GM10266 (cell line): Measurements from ENCODE around the gene SPAG7.

Source experiments
- DNase-seq: peaks from one replicate; pipeline ENCODE4 v3.0.0; 2012; ENCODE audit errors: extremely low spot score
- TF ChIP-seq, protein P1 (sequence below): IDR thresholded peaks from 2 replicates; pipeline ENCODE4 v1.5.1; 2012; ENCODE audit warnings: mild to moderate bottlenecking, low read depth; ENCODE audit not compliant: control insufficient read depth, insufficient read depth; ENCODE audit errors: missing control alignments

Gene SPAG7, protein sequence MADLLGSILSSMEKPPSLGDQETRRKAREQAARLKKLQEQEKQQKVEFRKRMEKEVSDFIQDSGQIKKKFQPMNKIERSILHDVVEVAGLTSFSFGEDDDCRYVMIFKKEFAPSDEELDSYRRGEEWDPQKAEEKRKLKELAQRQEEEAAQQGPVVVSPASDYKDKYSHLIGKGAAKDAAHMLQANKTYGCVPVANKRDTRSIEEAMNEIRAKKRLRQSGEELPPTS

DNA sequence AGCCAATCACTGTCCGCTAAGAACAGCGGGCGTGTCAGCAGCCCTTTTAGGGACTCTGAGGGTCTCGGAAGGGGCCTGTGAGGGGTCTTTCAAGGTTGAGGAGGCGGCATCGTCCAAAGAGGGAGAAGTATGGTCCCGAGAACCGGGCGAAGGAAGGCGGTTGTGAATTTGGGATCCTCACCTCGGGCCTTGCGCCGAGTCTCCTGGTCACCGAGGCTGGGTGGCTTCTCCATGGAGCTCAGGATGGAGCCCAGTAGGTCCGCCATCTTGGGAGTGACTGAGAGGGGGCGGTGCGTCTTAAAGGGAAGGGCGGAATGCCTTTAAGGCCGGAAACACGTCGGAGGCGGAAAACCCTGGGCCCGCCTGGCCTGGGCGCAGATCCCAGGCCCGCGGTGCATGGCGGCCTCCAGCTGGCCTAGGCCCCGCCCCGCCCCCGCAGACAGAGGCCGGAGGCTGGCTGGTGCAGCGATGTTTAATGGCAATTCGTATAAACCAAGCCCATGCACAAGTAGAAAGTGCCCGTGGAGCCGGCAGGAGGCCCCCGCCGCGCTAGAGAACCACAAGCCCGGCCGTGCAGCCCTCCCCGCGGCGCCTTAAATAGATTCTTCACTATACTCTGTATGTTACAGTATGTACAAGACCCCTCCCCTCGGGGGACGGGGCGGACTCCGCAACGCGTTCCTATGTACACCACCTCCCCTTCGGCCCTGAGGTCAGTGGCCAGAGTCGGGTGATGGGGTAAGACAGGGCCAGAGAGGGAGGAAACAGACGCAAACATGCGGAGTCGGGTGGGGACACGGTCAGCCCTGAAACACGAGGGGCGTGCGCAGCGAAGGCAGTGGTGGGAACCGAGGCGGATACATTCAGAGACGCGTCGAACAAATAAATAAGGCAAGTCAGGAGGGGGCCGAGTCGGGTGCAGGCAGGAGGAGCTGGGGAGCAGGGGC, at the start of gene SPAG7:
SPAG7 (minus strand) TSS at position 279 of the 947 bp plus-strand sequence; CDS start at position 266, 13 bp downstream.
- peak; percentile 95 for DNase-seq
- TF ChIP-seq, protein P1, sequence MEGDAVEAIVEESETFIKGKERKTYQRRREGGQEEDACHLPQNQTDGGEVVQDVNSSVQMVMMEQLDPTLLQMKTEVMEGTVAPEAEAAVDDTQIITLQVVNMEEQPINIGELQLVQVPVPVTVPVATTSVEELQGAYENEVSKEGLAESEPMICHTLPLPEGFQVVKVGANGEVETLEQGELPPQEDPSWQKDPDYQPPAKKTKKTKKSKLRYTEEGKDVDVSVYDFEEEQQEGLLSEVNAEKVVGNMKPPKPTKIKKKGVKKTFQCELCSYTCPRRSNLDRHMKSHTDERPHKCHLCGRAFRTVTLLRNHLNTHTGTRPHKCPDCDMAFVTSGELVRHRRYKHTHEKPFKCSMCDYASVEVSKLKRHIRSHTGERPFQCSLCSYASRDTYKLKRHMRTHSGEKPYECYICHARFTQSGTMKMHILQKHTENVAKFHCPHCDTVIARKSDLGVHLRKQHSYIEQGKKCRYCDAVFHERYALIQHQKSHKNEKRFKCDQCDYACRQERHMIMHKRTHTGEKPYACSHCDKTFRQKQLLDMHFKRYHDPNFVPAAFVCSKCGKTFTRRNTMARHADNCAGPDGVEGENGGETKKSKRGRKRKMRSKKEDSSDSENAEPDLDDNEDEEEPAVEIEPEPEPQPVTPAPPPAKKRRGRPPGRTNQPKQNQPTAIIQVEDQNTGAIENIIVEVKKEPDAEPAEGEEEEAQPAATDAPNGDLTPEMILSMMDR: peak; percentile 8

DNA sequence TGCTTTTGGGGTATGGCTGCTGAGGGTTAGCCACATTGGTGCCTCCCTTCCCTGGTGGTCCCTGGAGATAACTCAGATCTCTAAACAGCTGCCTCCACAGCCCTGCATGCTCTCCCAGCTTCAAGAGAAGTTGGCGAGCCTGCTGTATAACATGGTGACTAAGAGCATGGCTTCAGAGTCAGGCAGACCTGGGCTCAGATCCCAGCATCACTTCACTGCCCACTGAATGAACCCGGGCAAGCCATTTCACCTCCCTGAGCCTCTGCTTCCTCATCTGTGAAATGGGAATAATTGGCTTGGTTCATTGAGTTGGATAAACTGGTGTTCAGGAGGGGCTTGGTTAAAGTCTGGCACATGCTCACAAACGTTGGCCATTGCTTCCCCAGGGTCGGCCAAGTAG, 46.7 kb upstream of the SPAG7 start:
- no peak for DNase-seq
- TF ChIP-seq, protein P1: no peak

DNA sequence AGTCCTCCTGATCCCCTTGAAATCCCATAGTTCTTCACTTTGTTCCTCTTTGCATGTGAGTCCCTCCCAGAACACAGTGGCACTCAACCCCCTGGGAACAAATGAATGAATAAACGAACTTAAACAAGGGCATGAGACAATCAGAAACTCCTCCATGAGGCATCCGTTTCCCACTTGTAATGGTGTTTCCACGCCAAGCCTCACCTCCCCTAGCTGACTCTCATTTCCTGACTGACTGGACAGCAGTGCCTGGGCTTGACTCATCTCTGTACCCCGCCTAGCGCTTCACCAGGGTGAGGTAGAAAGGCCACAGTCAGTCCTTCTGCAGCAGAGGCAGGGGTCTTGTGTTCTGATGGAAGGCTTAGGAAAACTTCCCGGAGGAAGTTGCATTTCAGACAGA, 44.3 kb upstream of the SPAG7 start:
- TF ChIP-seq, protein P1: no peak
- DNase-seq: peak; percentile 67

DNA sequence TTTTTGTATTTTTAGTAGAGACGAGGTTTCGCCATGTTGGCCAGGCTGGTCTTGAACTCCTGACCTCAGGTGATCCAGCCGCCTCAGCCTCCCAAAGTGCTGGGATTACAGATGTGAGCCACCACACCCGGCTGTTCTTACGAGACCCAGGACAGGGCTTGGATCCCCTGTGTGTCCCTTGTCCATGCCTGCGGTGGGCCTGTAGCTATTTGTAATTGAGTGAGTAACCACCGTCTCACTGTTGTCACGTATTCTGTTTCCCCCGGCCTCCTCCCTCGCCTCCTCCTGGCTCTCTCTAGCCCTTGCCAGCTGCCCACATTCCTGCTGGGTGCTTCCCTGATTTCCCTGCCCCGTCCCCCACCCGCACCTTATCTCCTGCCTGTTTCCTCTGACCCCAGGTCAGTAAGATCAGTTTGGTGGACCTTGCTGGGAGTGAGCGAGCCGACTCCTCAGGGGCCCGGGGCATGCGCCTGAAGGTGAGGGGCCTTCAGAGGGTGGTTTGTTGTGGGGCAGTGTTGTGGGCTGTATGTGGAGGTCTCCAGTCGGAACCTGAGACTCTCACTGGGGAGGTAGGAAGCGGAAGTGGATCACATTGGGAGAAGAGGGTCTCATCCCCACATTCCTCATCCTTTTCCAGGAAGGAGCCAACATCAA, 35.7 kb upstream of the SPAG7 start:
- DNase-seq: no peak
- TF ChIP-seq, protein P1: no peak

DNA sequence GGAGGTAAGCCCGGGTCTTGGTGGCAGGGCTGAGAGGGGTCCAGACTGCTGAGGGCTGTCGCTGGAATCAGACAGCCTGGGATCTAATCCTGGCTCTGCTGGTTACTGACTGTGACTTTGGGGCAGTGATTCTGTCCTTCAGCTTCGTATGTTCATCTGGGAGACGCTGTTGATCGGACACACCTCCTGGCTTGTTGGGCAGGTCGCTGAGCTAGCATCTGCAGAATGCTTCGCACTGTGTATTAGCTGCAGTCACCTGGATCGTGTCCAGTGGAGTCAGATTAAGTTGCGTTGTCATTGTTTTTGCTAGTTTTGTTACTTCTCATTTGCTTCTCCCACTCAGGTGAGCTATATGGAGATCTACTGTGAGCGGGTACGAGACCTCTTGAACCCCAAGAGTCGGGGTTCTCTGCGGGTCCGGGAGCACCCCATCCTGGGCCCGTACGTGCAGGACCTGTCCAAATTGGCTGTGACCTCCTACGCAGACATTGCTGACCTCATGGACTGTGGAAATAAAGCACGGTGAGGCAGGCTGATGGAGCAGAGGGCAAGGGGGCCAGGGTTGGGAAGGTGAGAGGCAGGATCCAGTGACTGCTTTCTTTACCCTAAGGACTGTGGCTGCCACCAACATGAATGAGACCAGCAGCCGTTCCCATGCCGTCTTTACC, 34.6 kb upstream of the SPAG7 start:
- TF ChIP-seq, protein P1: no peak
- DNase-seq: no peak

DNA sequence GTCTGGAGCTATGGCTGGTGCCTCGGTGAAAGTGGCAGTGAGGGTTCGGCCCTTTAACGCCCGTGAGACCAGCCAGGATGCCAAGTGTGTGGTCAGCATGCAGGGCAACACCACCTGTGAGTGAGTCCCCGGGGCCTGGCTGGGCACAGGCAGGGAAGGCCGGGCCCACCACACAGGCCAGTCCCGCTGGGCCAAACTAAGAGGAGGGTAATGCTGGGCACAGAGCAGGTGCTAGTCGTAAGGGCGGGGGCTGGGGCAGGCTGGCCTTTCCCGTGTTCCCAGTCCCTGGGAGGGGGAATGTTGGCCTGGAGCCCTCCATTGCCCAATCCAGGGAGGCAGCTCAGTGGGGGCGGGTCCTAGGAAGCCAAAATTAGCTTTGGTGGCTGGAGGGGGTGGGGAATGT, 32.6 kb upstream of the SPAG7 start:
- TF ChIP-seq, protein P1: no peak
- DNase-seq: no peak
